ENCODE results near the gene MAMSTR. TPM values are rescaled to one million over a fixed set of nuclear protein-coding genes. Genes with fewer than 3 reads are reported as not detected.
A peak's percentile ranks its signal among the peaks of the same experiment; 100 is the strongest.

Gene MAMSTR
- total RNA-seq, 1 donor from 2014 or later = 0.57 TPM

DNA sequence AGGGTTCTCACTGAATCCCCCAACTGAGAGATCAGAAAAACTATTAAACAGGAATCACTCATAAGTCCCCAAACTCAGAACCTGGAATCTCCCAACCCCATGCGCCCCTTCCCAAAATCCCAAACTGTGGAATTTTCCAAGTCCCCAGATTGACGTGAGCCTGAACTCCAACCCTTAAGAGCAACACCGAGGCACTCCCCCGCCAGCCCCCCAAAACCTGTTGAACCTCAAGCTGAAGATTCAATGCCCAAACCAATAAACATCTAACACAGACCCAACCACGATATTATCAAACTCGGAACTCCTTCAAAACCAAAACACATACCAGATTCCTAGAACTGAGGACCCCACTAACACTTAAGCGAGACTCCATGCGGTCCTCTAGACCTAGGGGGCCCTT lies 26.6 kb upstream of the MAMSTR start:
- Mint-ChIP-seq H3K27me3 (ENCODE audit: low read depth, unreplicated experiment) (peaks cover 10% of the 10 kb centered on the region), H3K9me3 (ENCODE audit: unreplicated experiment) (peaks cover 4% of the 10 kb centered on the region), H3K4me1 (ENCODE audit: low read depth, unreplicated experiment) (no peaks in the 10 kb centered on the region), H3K27ac (ENCODE audit: unreplicated experiment) (no peak overlapping the region), H3K4me3 (ENCODE audit: unreplicated experiment) (no peak overlapping the region), H3K36me3 (ENCODE audit: low read depth, unreplicated experiment) (no peaks in the 10 kb centered on the region)
- Histone ChIP-seq H4K20me1 (ENCODE audit: insufficient read depth, low read length) (no peaks in the 10 kb centered on the region), H3K4me3 (ENCODE audit: insufficient read depth, low read depth, low read length) (peak overlapping the region; percentile 69), H3K27ac (ENCODE audit: low read depth, low read length) (peak overlapping the region; percentile 89), H3K9me3 (ENCODE audit: insufficient read depth, low read depth, low read length) (no peaks in the 10 kb centered on the region), H3K36me3 (ENCODE audit: insufficient read depth, low read length) (no peaks in the 10 kb centered on the region), H3K9ac (ENCODE audit: low read length) (peak overlapping the region; percentile 86), H2AFZ (ENCODE audit: low read depth, low read length) (peak overlapping the region; percentile 93), H3K4me1 (ENCODE audit: insufficient read depth, low read length) (peaks cover 5% of the 10 kb centered on the region), H3K4me2 (ENCODE audit: low read length) (peak overlapping the region; percentile 94), H3K27me3 (ENCODE audit: insufficient read depth, low read length) (peaks cover 3% of the 10 kb centered on the region), H3K79me2 (ENCODE audit: insufficient read depth, low read length) (no peaks in the 10 kb centered on the region)
- no peak for DNase-seq (ENCODE audit: low read depth)
- FAIRE-seq = no peak
- no peak for TF ChIP-seq EZH2 (IDR thresholded peaks at IDR 0.05; ENCODE audit: insufficient read depth, low read length)

DNA sequence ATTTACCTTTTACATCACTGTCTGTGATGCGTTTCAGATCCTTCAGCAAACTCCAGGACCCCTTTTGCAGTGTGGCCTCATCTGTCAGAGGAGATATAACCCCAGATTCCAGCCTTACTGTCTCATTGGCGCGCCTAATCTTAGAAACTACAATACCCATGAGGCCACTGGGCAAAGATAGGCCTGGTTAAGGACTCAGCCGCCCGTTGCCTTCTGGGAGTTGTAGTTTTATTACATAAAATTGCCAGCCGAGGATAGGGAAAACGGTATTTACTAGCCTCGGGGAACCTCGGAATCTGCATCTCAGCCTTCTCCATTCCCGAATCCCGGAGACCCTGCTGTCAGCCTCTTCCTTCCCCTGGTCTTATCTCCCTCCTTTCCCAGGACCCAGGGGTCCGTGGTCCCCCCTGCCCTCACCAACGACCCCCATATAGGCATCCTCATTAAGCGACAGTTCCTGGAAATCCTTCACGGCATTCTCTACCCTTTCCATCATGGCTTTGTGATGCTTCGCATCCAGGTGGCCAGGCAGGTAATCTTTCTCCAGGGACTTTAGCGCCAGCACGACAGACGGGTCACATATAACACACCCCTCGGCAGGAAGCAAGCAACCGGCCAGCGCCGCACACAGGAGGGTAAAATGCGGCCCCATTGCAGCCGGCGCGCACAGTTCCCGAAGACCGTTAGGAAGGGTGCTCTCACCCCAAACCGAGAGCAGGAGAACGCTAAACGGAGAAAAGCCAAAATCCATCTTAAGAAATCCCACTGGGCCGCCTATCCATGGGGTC lies 25.9 kb upstream of the MAMSTR start:
- Mint-ChIP-seq H3K9me3 (ENCODE audit: unreplicated experiment) (peaks cover 4% of the 10 kb centered on the region), H3K27me3 (ENCODE audit: low read depth, unreplicated experiment) (peaks cover 9% of the 10 kb centered on the region), H3K36me3 (ENCODE audit: low read depth, unreplicated experiment) (no peaks in the 10 kb centered on the region), H3K4me1 (ENCODE audit: low read depth, unreplicated experiment) (no peaks in the 10 kb centered on the region), H3K27ac (ENCODE audit: unreplicated experiment) (no peak overlapping the region), H3K4me3 (ENCODE audit: unreplicated experiment) (no peak overlapping the region)
- Histone ChIP-seq H3K27ac (ENCODE audit: low read depth, low read length) (no peak overlapping the region), H3K27me3 (ENCODE audit: insufficient read depth, low read length) (peaks cover 2% of the 10 kb centered on the region), H3K9me3 (ENCODE audit: insufficient read depth, low read depth, low read length) (no peaks in the 10 kb centered on the region), H4K20me1 (ENCODE audit: insufficient read depth, low read length) (no peaks in the 10 kb centered on the region), H2AFZ (ENCODE audit: low read depth, low read length) (peak overlapping the region; percentile 20), H3K79me2 (ENCODE audit: insufficient read depth, low read length) (no peaks in the 10 kb centered on the region), H3K9ac (ENCODE audit: low read length) (no peak overlapping the region), H3K4me1 (ENCODE audit: insufficient read depth, low read length) (peaks cover 5% of the 10 kb centered on the region), H3K36me3 (ENCODE audit: insufficient read depth, low read length) (no peaks in the 10 kb centered on the region), H3K4me2 (ENCODE audit: low read length) (peak overlapping the region; percentile 32), H3K4me3 (ENCODE audit: insufficient read depth, low read depth, low read length) (no peak overlapping the region)
- DNase-seq (ENCODE audit: low read depth) = peak; percentile 31
- no peak for FAIRE-seq
- TF ChIP-seq EZH2 (IDR thresholded peaks at IDR 0.05; ENCODE audit: insufficient read depth, low read length) = no peak
- no peak for TF ChIP-seq CTCF (IDR thresholded peaks at IDR 0.05; ENCODE audit: insufficient read depth, low read depth, low read length)

GRCh38 chr19:48742096-48742495 lies 22.6 kb upstream of the MAMSTR start:
- H3K9ac ChIP-seq (ENCODE audit: low read length) = no peak overlapping the region
- H3K27me3 Mint-ChIP-seq (ENCODE audit: low read depth, unreplicated experiment) = peaks cover 13% of the 10 kb centered on the region
- DNase-seq (ENCODE audit: low read depth) (no peak), FAIRE-seq (no peak)
- no peak overlapping the region for H3K4me2 ChIP-seq (ENCODE audit: low read length)
- no peak overlapping the region for H2AFZ ChIP-seq (ENCODE audit: low read depth, low read length)
- H3K27ac Mint-ChIP-seq (ENCODE audit: unreplicated experiment) = no peak overlapping the region
- H3K79me2 ChIP-seq (ENCODE audit: insufficient read depth, low read length) = no peaks in the 10 kb centered on the region
- TF ChIP-seq EZH2 (IDR thresholded peaks at IDR 0.05; ENCODE audit: insufficient read depth, low read length) (no peak), CTCF (IDR thresholded peaks at IDR 0.05; ENCODE audit: insufficient read depth, low read depth, low read length) (no peak)
- H3K4me3 Mint-ChIP-seq (ENCODE audit: unreplicated experiment) = no peak overlapping the region
- H3K36me3 ChIP-seq (ENCODE audit: insufficient read depth, low read length) = no peaks in the 10 kb centered on the region
- no peak overlapping the region for H3K4me3 ChIP-seq (ENCODE audit: insufficient read depth, low read depth, low read length)
- H3K27me3 ChIP-seq (ENCODE audit: insufficient read depth, low read length) = peaks cover 6% of the 10 kb centered on the region
- no peak overlapping the region for H3K27ac ChIP-seq (ENCODE audit: low read depth, low read length)
- H3K9me3 Mint-ChIP-seq (ENCODE audit: unreplicated experiment) = peaks cover 4% of the 10 kb centered on the region
- H4K20me1 ChIP-seq (ENCODE audit: insufficient read depth, low read length) = no peaks in the 10 kb centered on the region
- H3K36me3 Mint-ChIP-seq (ENCODE audit: low read depth, unreplicated experiment) = no peaks in the 10 kb centered on the region
- peaks cover 4% of the 10 kb centered on the region for H3K4me1 Mint-ChIP-seq (ENCODE audit: low read depth, unreplicated experiment)
- no peaks in the 10 kb centered on the region for H3K9me3 ChIP-seq (ENCODE audit: insufficient read depth, low read depth, low read length)
- H3K4me1 ChIP-seq (ENCODE audit: insufficient read depth, low read length) = peaks cover 9% of the 10 kb centered on the region
